NCI-H1417 (cell line): ENCODE results near the gene PCDH12.
A peak's percentile ranks its signal among the peaks of the same experiment; 100 is the strongest.

Experiments used
- DNase-seq, 3 experiments: peaks; one replicate each; lab custom pipeline; 2025; lab: John Stamatoyannopoulos, UW

PCDH12 gene

DNA sequence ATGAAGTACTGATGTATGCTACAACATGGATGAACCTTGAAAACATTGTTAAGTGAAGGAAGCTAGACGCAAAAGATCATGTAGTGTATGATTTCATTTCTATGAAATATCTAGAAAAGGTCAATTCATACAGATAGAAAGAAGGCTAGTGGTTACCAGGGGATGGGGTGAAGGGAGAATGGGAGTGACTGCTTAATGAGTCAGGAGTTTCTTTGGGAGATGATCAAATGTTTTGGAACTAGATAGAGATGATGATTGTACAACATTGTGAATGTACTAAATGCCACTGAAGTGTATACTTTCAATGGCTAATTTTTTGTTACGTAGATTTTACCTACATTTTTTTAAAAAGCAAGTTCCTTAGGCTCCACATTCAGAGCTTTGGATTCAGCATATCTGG, 49.2 kb downstream of the PCDH12 start:
- DNase-seq, result no peak

DNA sequence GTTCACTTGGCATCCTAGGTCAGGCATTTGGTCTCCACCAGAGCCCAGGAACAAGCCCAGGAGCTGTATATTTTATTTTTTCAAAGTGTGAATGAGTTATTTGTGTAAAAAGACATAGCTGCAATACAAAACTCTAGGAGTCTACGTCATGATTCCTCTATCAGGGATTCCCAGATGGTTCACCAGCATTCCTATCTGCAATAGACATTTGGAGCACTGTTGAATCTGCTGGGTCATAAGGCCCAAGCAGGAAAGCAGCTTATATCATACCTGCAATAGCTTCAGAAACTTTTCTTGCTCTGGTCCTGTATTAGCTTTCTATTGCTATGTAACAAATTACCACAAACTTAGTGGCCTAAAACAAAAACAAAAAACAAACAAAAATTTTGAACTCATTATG, 51.0 kb downstream of the PCDH12 start:
- DNase-seq, result no peak

DNA sequence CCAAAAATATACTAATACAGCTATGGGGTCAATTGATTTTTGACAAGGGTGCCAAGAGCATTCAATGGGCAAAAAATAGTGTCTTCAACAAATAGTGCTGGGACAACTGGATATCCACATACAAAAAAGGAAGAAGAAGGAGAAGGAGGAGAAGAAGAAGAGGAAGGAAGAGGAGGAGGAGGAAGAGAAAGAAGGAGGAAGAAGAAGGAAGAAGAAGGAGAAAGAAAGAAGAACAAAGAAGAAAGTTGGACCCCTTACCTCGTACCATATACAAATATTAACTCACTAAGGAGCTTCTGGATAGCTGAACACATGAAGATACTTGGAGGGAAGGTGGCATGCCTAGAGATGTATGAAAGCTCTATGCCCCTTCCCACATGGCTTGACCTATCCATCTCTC, 51.5 kb downstream of the PCDH12 start:
- DNase-seq, result no peak

DNA sequence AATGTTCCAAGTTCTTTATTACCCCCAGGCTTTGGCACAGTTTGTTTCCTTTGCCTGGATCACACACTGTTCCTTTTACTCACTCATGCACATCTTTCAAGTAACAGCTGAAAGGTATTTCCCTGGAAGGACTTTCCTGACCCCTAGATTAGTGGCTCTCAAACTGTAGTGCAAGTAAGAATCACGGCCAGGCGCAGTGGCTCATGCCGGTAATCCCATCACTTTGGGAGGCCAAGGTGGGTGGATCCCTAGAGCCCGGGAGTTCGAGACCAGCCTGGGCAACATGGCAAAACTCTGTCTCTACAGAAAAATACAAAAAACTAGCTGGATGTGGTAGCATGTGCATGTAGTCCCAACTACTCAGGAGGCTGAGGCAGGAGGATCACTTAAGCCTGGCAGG, 53.5 kb downstream of the PCDH12 start:
- no peak for DNase-seq

DNA sequence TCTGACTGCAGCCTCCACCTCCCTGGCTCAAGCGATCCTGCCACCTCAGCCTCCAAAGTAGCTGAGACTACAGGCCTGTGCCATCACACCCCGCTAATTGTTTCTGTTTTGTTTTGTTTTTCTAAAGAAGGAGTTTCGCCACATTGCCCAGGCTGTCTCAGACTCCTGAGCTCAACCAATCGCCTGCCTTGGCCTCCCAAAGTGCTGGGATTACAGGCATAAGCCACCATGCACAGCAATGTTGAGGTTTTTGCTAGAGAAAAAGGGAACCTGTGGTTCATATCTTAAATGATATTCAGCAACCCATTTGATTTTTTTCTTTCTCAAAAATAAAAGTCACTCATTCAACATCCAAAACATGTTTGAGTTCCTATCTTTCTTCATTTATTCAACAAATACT, 54.7 kb downstream of the PCDH12 start:
- no peak for DNase-seq

DNA sequence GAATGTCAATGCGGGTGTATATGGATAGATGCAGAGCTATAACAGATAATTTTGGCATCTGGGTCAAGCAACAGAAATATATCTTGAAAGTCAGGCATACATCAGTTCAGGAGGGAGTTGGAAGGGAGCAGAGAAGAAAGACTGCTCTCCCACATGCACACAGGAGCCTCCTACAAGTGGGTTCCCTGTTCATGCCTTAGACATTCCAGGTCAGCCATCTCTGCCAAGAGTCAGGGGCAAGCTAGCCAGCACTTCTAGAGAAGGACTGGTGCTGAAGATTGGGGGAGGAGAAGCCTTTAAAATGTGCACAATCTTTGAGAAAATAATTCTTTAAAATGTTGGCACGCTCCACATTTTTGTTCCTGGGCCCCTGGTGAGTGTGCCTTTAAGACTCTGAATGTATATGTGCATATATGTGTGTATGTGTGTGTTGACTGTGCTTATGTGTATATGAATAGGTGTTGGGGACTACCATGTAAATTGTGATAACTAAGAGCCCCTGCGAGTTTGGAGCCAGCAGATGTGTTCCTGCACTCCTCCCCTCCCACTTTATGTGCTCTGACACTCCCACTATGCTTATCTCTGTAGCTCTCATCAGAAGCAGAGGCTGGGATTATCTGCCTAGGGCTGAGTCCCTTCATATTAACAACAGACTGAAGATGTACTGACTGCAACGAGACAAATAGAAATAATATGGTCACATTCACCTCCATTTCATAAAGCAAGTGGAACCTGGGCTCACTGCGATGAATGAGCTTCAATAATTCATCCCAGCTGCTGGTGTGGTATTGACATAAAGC, 55.8 kb downstream of the PCDH12 start:
- peak in 1 of 3 experiments; percentile 20 for DNase-seq

DNA sequence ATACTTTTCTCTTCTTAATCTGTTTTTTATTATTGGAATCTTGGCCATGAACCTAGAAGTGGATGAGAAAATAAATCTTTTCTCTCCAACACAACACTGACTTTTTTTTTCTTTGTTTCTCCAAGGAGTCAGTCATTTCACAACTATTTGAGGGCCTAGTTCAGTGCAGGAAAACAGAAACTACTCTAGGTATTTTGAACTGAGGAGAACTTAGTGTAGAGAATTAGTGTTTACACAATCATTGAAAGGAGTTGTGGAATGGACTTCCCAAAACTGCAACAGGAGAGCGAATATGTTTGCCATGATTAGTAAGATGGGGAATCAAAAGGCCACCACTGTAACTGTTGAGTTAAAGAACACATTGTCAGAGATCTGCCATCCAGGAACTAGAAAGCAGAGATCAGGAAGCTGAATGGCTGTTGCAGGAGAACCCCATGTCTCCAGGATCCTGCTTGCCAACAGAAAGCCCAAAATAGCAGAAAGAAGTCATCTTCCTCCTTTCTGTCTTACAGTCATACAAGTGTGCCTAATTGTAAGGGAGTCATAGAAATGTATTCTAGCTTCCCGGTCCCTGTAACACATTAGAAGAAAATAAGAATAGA, 59.5 kb downstream of the PCDH12 start:
- no peak for DNase-seq

DNA sequence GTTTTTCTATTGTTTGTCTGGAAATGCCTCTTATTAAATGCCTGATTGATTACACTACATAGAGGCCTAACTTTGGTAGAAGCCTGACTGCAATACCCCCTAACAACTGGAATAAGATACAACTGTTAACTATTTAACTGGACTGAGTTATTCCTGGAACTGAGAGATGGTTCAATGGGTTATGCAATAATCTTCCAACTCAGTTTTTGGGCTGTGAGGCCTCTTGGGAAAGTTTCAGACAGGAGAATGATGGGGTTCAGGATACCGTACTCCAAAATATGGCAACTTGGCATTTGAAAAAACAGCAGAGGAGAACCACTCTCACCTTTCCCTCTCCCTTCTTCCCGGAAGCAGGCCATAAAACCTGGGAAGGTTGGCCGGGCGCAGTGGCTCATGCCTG, 60.6 kb downstream of the PCDH12 start:
- DNase-seq, result no peak
